IMR-90 (cell line): ENCODE measurements around the gene SERPINA10.

Experiments
- CEBPB ChIP-seq: IDR thresholded peaks from 2 replicates; pipeline ENCODE4 v1.6.1; 2012; ENCODE audit warnings: low read depth, low read length, improper control_type of control experiment
- CTCF ChIP-seq: conservative IDR thresholded peaks from 2 replicates; pipeline ENCODE4 v1.5.1; 2012; ENCODE audit warnings: mild to moderate bottlenecking, low read depth, low read length, improper control_type of control experiment
- FOS ChIP-seq: fragments of 150-350 bp; IDR thresholded peaks from 2 replicates; pipeline ENCODE4 v1.6.1; 2016; ENCODE audit warnings: low read depth, low read length
- MAFK ChIP-seq: IDR thresholded peaks from 2 replicates; pipeline ENCODE4 v1.6.1; 2012; ENCODE audit warnings: low read depth, low read length, improper control_type of control experiment
- NFE2L2 ChIP-seq: fragments of 150-350 bp; IDR thresholded peaks from 2 replicates; pipeline ENCODE4 v1.6.1; 2016; ENCODE audit warnings: low read depth, mild to moderate bottlenecking, low read length
- POLR2A ChIP-seq: IDR thresholded peaks from 2 replicates; pipeline ENCODE4 v1.6.1; 2012; ENCODE audit warnings: mild to moderate bottlenecking, low read depth, low read length
- RAD21 ChIP-seq: IDR thresholded peaks from 2 replicates; pipeline ENCODE4 v1.6.1; 2012; ENCODE audit warnings: low read length, improper control_type of control experiment
- RCOR1 ChIP-seq: IDR thresholded peaks from 2 replicates; pipeline ENCODE4 v1.6.1; 2012; ENCODE audit warnings: mild to moderate bottlenecking, low read length, improper control_type of control experiment; ENCODE audit not compliant: insufficient replicate concordance
- RFX5 ChIP-seq: IDR thresholded peaks from 2 replicates; pipeline ENCODE4 v1.8.0; 2012; ENCODE audit warnings: low read depth, mild to moderate bottlenecking, low read length, moderate library complexity

- TF ChIP-seq POLR2A (no peak), CTCF (no peak), NFE2L2 (no peak), RFX5 (no peak), RAD21 (no peak), MAFK (no peak), CEBPB (no peak), FOS (no peak), RCOR1 (no peak)
Measured at GRCh38 chr14:94340533-94340932, 47.5 kb upstream of the SERPINA10 start.
